OCI-LY1 (cell line): ENCODE results near the gene CEP112.

ENCODE experiments used
- H2AFZ ChIP-seq: fragments of 200-600 bp; sonication (generic), shearing (Covaris generic); 2 replicates; pipeline ENCODE4 v1.6.0; 2014; ENCODE audit warnings: antibody characterized with exemption, mild to moderate bottlenecking, low read length
- H3F3A ChIP-seq: fragments of 200-600 bp; sonication (generic), shearing (Covaris generic); 2 replicates; pipeline ENCODE4 v1.6.0; 2014; ENCODE audit warnings: mild to moderate bottlenecking, antibody characterized with exemption, low read length, moderate library complexity; ENCODE audit not compliant: insufficient read depth
- H3K27ac ChIP-seq: fragments of 200-600 bp; sonication (generic); 2 replicates; pipeline ENCODE4 v1.5.1; 2014; ENCODE audit warnings: low read length, mixed run types, mild to moderate bottlenecking, low read depth; ENCODE audit not compliant: poor library complexity, severe bottlenecking
- H3K27me3 ChIP-seq: fragments of 200-600 bp; sonication (generic); 2 replicates; pipeline ENCODE4 v1.6.0; 2014; ENCODE audit warnings: antibody characterized with exemption, mild to moderate bottlenecking, low read length, moderate library complexity; ENCODE audit not compliant: insufficient read depth
- H3K36me3 ChIP-seq: fragments of 200-600 bp; sonication (generic); 2 replicates; pipeline ENCODE4 v1.6.1; 2014; ENCODE audit warnings: mild to moderate bottlenecking, antibody characterized with exemption, low read length, moderate library complexity, mixed read lengths; ENCODE audit not compliant: insufficient read depth
- H3K4me1 ChIP-seq: fragments of 200-600 bp; sonication (generic); 2 replicates; pipeline ENCODE4 v1.5.1; 2014; ENCODE audit warnings: mild to moderate bottlenecking, low read length, moderate library complexity; ENCODE audit not compliant: insufficient read depth, severe bottlenecking
- H3K4me2 ChIP-seq: fragments of 200-600 bp; sonication (generic), shearing (Covaris generic); 2 replicates; pipeline ENCODE4 v1.6.1; 2014; ENCODE audit warnings: low read length
- H3K4me3 ChIP-seq: fragments of 200-600 bp; sonication (generic); 2 replicates; pipeline ENCODE4 v1.5.1; 2014; ENCODE audit warnings: low read length, low read depth, mild to moderate bottlenecking, mixed read lengths; ENCODE audit not compliant: poor library complexity, severe bottlenecking
- H3K79me2 ChIP-seq: fragments of 200-600 bp; shearing (Covaris generic); 2 replicates; pipeline ENCODE4 v1.6.1; 2016; ENCODE audit warnings: mixed run types, low read length, mixed read lengths; ENCODE audit not compliant: insufficient read depth
- H3K9ac ChIP-seq: fragments of 200-600 bp; sonication (generic), shearing (Covaris generic); 2 replicates; pipeline ENCODE4 v1.6.1; 2014; ENCODE audit warnings: mild to moderate bottlenecking, low read length, mixed read lengths
- H3K9me2 ChIP-seq: fragments of 200-600 bp; sonication (generic), shearing (Covaris generic); 2 replicates; pipeline ENCODE4 v1.6.1; 2014; ENCODE audit warnings: low read depth, mild to moderate bottlenecking, low read length, mixed read lengths
- H3K9me3 ChIP-seq: fragments of 200-600 bp; shearing (Covaris generic); 2 replicates; pipeline ENCODE4 v1.6.1; 2014; ENCODE audit warnings: low read length, mixed read lengths
- H4K20me1 ChIP-seq: fragments of 200-600 bp; sonication (generic), shearing (Covaris generic); 2 replicates; pipeline ENCODE4 v1.6.0; 2016; ENCODE audit warnings: mild to moderate bottlenecking, low read length; ENCODE audit not compliant: insufficient read depth
- CTCF ChIP-seq: fragments of 200-600 bp; sonication (generic), shearing (Covaris generic); IDR thresholded peaks from 2 replicates; pipeline ENCODE4 v1.5.1; 2017; ENCODE audit warnings: mild to moderate bottlenecking, antibody characterized with exemption, low read length, moderate library complexity, mixed read lengths
- EZH2 ChIP-seq: fragments of 200-600 bp; sonication (generic), shearing (Covaris generic); IDR thresholded peaks from 2 replicates; pipeline ENCODE4 v1.8.0; 2017; ENCODE audit warnings: borderline replicate concordance, mixed run types, mild to moderate bottlenecking, antibody characterized with exemption, low read length, moderate library complexity, mixed read lengths

CEP112 gene

GRCh38 chr17:65973237-65973636 is 218.7 kb downstream of the CEP112 start:
- peaks cover 21% of the 10 kb centered on the region for H3F3A ChIP-seq
- H3K9me2 ChIP-seq = no peaks in the 10 kb centered on the region
- no peaks in the 10 kb centered on the region for H3K79me2 ChIP-seq
- no peaks in the 10 kb centered on the region for H4K20me1 ChIP-seq
- H3K4me1 ChIP-seq = no peaks in the 10 kb centered on the region
- TF ChIP-seq CTCF (no peak), EZH2 (no peak)
- no peak overlapping the region for H2AFZ ChIP-seq
- no peak overlapping the region for H3K9ac ChIP-seq
- H3K27ac ChIP-seq = no peak overlapping the region
- no peaks in the 10 kb centered on the region for H3K36me3 ChIP-seq
- peaks cover 18% of the 10 kb centered on the region for H3K9me3 ChIP-seq
- no peak overlapping the region for H3K4me2 ChIP-seq
- H3K27me3 ChIP-seq = no peaks in the 10 kb centered on the region
- H3K4me3 ChIP-seq = no peak overlapping the region

GRCh38 chr17:65967372-65967771 is 224.6 kb downstream of the CEP112 start:
- H2AFZ ChIP-seq = no peak overlapping the region
- H4K20me1 ChIP-seq = no peaks in the 10 kb centered on the region
- no peak for TF ChIP-seq EZH2
- no peak for TF ChIP-seq CTCF
- no peaks in the 10 kb centered on the region for H3K4me1 ChIP-seq
- H3K27me3 ChIP-seq = no peaks in the 10 kb centered on the region
- no peaks in the 10 kb centered on the region for H3K36me3 ChIP-seq
- no peak overlapping the region for H3K4me3 ChIP-seq
- H3K27ac ChIP-seq = no peak overlapping the region
- no peak overlapping the region for H3K4me2 ChIP-seq
- peaks cover 21% of the 10 kb centered on the region for H3F3A ChIP-seq
- H3K9me2 ChIP-seq = no peaks in the 10 kb centered on the region
- no peak overlapping the region for H3K9ac ChIP-seq
- no peaks in the 10 kb centered on the region for H3K79me2 ChIP-seq
- peaks cover 18% of the 10 kb centered on the region for H3K9me3 ChIP-seq

DNA sequence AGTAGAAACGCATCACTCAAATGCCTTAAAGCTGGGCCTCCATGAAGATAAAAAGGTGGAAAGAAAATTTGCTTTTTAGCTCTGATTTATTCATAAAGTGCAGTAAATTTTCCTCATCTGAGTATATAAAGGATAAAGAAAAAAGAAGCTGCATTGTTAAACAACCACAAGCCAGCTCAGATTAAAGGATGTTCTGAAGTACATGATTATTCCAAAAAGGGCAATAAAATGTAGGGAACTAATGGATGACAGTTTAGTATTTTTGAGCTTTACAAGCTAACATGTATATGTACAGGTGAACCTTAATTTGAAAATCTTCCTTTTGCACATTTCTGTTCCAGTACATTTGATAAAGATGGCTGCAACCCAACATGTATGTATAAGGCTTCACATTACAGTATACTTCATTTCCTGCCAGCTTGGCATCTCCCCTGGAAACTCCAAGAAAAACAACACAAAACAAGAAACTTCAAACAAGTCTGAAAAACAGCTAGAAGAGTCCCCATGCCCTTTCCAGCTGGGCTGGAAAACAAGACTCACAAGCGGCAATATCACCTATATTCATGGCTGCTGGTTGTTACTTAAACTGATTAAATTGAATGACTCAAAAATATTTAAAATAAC is 225.7 kb downstream of the CEP112 start:
- H3K4me2 ChIP-seq = no peak overlapping the region
- TF ChIP-seq CTCF = no peak
- no peak for TF ChIP-seq EZH2
- no peak overlapping the region for H3K9ac ChIP-seq

More for the DNA sequence above, 225.7 kb downstream of the CEP112 start:
- no peak overlapping the region for H3K4me3 ChIP-seq
- H4K20me1 ChIP-seq = no peaks in the 10 kb centered on the region
- no peak overlapping the region for H3K27ac ChIP-seq
- H3K79me2 ChIP-seq = no peaks in the 10 kb centered on the region
- H3K4me1 ChIP-seq = no peaks in the 10 kb centered on the region
- H2AFZ ChIP-seq = no peak overlapping the region
- no peaks in the 10 kb centered on the region for H3K27me3 ChIP-seq
- H3F3A ChIP-seq = peaks cover 18% of the 10 kb centered on the region
- no peaks in the 10 kb centered on the region for H3K36me3 ChIP-seq
- H3K9me2 ChIP-seq = no peaks in the 10 kb centered on the region
- peaks cover 15% of the 10 kb centered on the region for H3K9me3 ChIP-seq
